Right lung (tissue), 5 donors: Measurements from ENCODE around the gene MZB1. TPM values are rescaled to one million over a fixed set of nuclear protein-coding genes. Genes with fewer than 3 reads are reported as not detected.
"Not testable (repeated sequence)": the region's sequence is repeated elsewhere in the genome, so short reads cannot be mapped to it uniquely, and the experiment has no call there.

Source experiments
- DNase-seq, 2 donors: peaks; one replicate each; pipeline ENCODE4 v3.0.0-alpha.2; 2013
- polyA plus RNA-seq, 5 donors: library from polyadenylated mRNA; unstranded; fragments of 120-200 nt; gene quantifications; one replicate each; pipeline versions ENCODE4 v1.2.1 to v1.2.3, GENCODE V29; 2013; ENCODE audit warnings: inconsistent platforms in 1 of 5, low replicate concordance in 1 of 5; ENCODE audit not compliant: insufficient read length in 5 of 5, insufficient read depth in 1 of 5

MZB1 gene
- polyA plus RNA-seq, 5 donors = 0.37 to 1.0 (median 0.81) TPM

GRCh38 chr5:139378101-139378825, 11.4 kb downstream of the MZB1 start:
- no peak for DNase-seq

GRCh38 chr5:139377226-139377625, 12.5 kb downstream of the MZB1 start:
- no peak for DNase-seq

GRCh38 chr5:139376364-139376763, 13.3 kb downstream of the MZB1 start:
- no peak for DNase-seq

- no peak for DNase-seq
Measured at GRCh38 chr5:139374909-139375308, 14.8 kb downstream of the MZB1 start.

GRCh38 chr5:139371482-139372435, 18.0 kb downstream of the MZB1 start:
- DNase-seq = no peak

- DNase-seq = no peak
Measured at GRCh38 chr5:139369181-139369580, 20.5 kb downstream of the MZB1 start.

GRCh38 chr5:139368613-139369012, 21.1 kb downstream of the MZB1 start:
- DNase-seq = no peak

GRCh38 chr5:139364466-139364865, 25.2 kb downstream of the MZB1 start:
- DNase-seq = no peak

- no peak for DNase-seq
Measured at GRCh38 chr5:139363937-139364336, 25.8 kb downstream of the MZB1 start.

- DNase-seq = no peak
Measured at GRCh38 chr5:139361835-139362429, 27.8 kb downstream of the MZB1 start.

GRCh38 chr5:139360384-139360783, 29.3 kb downstream of the MZB1 start:
- DNase-seq = no peak

- no peak for DNase-seq
Measured at GRCh38 chr5:139358064-139358463, 31.6 kb downstream of the MZB1 start.

- DNase-seq = not testable (repeated sequence)
Measured at GRCh38 chr5:139355900-139356299, 33.8 kb downstream of the MZB1 start.

- DNase-seq = no peak
Measured at GRCh38 chr5:139354186-139354585, 35.5 kb downstream of the MZB1 start.

GRCh38 chr5:139347863-139348262, 41.9 kb downstream of the MZB1 start:
- not testable (repeated sequence) for DNase-seq

- DNase-seq = not testable (repeated sequence)
Measured at GRCh38 chr5:139345442-139345841, 44.3 kb downstream of the MZB1 start.

- DNase-seq = no peak
Measured at GRCh38 chr5:139344177-139344576, 45.5 kb downstream of the MZB1 start.

- no peak for DNase-seq
Measured at GRCh38 chr5:139343476-139343875, 46.2 kb downstream of the MZB1 start.

GRCh38 chr5:139342423-139342723, 47.3 kb downstream of the MZB1 start:
- no peak for DNase-seq

GRCh38 chr5:139341689-139342422, 47.9 kb downstream of the MZB1 start, which contains the start of gene PAIP2:
Gene PAIP2, plus strand, starts transcription at chr5:139341854. Its CDS starts 21,931 bp downstream, at chr5:139363785.
- peak; percentile 99 for DNase-seq

- DNase-seq = no peak
Measured at GRCh38 chr5:139341187-139341688, 48.5 kb downstream of the MZB1 start.

- DNase-seq = no peak
Measured at GRCh38 chr5:139340051-139340450, 49.7 kb downstream of the MZB1 start.
